GM19238 (cell line): Measurements from ENCODE around the gene IL1RN.

Experiments
- DNase-seq: peaks from one replicate; pipeline ENCODE4 v3.0.0; 2011; ENCODE audit warnings: low spot score; ENCODE audit not compliant: insufficient read length

IL1RN gene

DNA sequence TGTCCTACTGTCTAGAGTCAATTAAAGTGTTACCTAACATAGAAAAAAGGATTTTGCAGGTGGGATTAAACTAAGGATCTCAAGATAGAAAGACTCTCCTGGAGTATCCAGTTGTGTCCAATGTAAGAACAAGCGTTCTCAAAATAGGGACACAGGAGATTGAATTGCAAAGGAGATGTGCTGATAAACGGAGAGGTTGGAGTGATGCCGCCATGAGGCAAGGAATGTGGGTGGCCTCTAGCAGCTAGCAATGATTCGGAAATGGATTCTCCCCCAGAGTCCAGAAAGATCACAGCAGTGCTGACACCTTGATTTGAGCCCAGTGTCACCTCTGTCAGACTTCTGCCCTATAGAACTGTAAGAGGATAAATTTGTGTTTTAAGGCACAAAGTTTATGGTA, 24.1 kb upstream of the IL1RN start:
- DNase-seq = no peak

- DNase-seq = no peak
Measured at GRCh38 chr2:113104054-113104611, 23.3 kb upstream of the IL1RN start.

GRCh38 chr2:113105047-113105785, 22.2 kb upstream of the IL1RN start:
- no peak for DNase-seq

DNA sequence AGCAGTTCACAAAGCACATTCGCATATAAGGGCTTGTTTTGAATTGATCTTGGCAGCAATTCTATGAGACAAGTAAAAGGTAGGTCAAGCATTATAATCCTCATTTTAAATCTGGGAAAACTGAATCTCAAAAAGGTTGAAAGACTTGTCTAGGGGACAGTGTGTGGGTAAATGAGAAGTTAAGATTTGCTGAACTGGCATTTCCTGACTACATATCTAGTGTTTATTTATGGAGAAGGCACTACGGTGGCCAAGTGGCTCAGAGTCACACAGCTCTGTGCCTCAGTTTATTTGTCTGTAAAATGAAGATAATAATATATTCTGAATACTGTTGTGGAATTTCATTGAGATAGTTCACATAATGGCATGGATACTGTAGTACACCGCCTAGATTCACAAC, 16.3 kb upstream of the IL1RN start:
- DNase-seq = no peak

- no peak for DNase-seq
Measured at GRCh38 chr2:113111823-113112287, 15.5 kb upstream of the IL1RN start.

DNA sequence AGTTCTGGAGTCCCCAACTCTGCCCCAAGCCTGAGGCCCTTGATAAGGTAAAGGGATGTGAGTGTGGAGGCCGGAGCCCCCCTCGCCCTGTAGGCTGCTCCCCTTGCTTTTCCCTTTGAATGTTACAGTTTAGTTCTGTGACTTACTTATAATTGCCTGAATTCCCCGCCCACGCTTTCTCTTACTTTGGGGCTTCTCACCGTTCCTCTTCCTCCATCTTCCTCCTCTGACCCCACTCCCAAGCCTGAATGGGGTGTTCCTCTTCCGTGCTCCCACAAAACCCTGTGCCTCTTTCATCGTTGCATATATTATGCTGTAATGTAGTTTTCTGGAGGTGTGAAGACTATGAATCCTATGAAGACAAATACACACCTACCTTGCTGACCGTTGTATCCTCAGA, 15.0 kb upstream of the IL1RN start:
- no peak for DNase-seq

GRCh38 chr2:113112871-113113270, 14.5 kb upstream of the IL1RN start:
- DNase-seq = no peak

DNA sequence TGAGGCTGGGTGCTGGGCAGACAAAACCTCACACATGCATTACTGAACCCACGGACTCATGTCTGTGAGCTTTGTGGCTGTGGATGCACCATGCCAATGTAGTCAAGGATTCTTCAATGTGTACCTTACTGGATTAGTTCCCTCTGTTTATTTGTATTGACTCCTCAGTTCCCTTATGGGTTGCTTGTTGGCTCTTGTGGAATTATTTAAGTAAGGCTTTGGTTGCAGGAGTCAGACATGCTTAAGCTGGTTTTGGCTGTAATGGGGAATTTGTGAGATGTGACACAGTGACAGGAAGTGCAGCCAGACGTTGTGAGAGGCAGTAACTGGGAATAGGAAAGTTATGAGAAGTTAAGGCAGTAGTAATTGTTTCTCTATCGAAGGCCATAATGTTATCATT, 13.6 kb upstream of the IL1RN start:
- no peak for DNase-seq

DNA sequence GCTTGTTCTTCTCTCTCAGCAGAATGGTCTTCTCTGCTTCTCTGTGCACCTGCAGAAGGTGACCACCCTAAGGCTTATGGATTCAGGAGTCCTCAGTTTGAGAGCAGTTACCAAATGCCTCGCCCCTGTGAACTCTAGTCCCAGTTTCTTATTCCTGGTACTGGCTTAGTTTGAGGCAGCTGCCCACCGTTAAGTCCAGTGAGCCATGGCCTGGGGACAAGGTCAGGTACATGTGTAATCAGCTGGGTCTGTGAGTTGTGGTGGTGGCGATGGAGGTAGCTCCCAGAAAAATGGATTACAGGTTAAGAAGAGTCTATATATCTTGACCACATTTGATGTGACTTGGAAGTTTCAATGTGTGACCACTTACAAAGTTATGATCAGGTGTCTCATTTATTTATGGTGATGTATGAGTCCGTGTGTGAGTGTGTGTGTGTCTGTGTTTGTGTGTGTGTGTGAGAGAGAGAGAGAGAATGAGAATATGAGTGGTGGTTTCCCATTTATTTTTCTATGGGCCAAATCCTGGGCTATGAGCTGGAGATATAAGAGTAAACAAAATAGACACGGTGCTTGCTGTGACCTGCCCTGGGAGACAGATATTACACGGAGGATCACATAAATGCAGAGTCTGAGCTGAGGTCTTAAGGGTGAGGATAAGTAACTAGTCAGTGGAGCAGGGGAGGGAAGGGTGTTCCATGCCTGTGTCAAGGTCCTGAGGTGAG, 13.0 kb upstream of the IL1RN start:
- no peak for DNase-seq

- DNase-seq = no peak
Measured at GRCh38 chr2:113114996-113115395, 12.4 kb upstream of the IL1RN start.

- DNase-seq = no peak
Measured at GRCh38 chr2:113116100-113116958, 11.1 kb upstream of the IL1RN start.

DNA sequence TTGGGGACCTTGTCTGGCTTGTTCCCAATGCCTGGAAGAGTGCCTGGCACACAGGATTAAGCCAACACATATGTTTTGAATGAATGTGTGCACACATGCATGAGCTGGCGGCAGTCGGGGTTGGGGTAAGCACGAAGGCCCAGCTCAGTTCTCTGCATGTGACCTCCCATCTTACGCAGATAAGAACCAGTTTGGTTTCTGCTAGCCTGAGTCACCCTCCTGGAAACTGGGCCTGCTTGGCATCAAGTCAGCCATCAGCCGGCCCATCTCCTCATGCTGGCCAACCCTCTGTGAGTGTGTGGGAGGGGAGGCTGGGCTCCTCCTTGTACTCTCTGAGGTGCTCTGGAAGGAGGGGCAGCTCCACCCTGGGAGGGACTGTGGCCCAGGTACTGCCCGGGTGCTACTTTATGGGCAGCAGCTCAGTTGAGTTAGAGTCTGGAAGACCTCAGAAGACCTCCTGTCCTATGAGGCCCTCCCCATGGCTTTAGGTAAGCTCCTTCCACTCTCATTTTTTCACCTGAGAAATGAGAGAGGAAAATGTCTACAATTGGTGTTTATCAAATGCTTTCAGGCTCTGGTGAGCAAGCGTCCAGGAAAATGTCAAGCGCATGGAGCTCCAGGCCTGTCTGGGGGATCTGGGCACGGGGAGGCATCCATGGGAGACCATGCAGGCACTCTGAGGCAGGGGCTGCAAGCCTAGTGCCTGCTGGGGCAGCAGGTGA, 9.7 kb upstream of the IL1RN start:
- DNase-seq = no peak

DNA sequence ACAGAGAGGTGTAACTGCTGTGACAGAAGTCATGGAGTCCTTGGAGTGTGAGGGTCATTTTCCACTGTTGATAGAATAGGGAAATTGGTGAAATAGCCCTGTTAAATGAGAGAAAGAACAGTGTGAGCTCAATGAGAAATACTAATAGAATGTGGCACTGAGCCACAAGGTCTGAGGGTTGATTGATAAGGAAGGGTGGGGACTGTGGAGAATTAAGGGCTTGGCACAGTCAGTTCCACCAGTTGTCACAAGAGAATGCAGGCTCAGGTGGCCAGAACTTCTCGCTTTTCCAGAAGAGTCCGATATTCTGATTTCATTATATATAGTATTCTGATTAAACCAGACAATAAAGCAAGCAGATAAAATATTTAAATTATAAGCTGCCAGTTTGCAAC, 9.1 kb upstream of the IL1RN start:
- DNase-seq = no peak

DNA sequence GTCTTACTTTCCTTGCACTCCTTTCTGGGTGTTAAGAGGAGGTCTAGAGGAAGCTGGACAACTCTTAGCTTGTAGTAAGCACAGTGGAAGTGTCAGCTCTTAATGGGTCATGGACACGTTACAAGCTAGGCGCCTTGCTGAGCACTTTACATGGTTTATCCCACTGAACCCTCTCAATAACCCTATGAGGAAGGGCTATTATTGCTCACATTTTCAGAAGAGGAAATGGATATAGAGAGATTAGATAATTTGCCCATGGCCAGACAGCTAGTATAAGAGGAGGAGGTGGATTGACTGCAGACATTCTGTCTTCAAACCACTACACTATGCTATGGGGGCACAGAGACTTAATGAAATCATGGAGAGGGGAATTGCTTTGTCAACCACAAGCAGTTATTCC, 8.3 kb upstream of the IL1RN start:
- DNase-seq = no peak

GRCh38 chr2:113120861-113121260, 6.5 kb upstream of the IL1RN start:
- DNase-seq = no peak

DNA sequence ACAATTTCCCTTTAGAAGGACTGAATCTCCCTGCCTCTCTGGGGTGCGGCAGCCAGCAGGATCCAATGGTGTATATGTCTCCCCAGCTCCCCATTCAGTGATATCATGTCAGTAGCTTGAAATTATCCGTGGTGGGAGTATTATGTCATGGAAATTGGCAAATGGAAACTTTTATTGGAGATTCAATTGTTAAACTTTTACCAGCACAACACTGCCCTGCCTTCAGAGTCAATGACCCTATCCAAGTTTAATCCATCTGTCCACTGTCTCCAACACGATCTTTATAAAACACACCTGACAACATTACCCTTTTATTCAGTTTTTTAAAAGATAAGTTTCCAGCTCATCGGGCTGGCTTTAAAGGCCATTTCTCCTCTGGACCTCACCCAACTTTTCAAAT, 5.0 kb upstream of the IL1RN start:
- DNase-seq = no peak

- DNase-seq = no peak
Measured at GRCh38 chr2:113123726-113124125, 3.7 kb upstream of the IL1RN start.

DNA sequence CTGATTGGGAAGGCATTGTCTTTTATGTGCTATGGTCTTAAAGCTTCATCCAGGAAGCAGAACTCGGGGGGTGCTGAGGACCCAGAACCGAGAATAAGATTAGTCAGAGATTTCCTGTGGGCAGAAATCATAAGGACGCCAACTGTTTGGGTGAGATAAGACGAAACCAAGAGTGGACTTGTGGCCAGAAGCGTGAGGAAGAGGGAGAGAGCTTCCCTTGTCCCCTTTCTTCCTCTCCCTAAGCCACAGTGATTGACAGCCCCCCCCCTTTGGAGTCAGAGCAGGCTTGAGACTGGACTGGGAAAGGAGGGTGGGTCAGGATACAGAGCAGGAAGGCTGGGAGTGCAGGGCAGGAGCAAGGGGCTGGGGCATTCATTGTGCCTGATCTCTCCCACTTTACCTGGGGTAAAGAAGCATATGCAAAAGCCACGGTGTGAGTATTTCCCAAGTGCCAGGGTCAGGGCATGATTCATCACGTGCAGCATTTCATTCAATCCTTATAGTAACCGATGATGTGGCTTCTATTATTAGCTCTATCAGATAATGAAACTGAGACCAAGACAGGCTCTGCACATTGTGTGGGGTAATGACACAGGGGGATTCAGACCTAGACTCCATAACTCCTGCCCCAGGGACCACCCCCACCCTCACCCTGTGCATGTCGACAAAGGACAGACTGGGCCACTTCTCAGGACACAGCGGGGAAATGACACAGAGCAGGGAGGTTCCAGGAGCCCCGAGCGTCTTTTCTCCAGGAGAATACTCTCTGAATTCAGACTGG, 3.0 kb upstream of the IL1RN start:
- peak; percentile 27 for DNase-seq

DNA sequence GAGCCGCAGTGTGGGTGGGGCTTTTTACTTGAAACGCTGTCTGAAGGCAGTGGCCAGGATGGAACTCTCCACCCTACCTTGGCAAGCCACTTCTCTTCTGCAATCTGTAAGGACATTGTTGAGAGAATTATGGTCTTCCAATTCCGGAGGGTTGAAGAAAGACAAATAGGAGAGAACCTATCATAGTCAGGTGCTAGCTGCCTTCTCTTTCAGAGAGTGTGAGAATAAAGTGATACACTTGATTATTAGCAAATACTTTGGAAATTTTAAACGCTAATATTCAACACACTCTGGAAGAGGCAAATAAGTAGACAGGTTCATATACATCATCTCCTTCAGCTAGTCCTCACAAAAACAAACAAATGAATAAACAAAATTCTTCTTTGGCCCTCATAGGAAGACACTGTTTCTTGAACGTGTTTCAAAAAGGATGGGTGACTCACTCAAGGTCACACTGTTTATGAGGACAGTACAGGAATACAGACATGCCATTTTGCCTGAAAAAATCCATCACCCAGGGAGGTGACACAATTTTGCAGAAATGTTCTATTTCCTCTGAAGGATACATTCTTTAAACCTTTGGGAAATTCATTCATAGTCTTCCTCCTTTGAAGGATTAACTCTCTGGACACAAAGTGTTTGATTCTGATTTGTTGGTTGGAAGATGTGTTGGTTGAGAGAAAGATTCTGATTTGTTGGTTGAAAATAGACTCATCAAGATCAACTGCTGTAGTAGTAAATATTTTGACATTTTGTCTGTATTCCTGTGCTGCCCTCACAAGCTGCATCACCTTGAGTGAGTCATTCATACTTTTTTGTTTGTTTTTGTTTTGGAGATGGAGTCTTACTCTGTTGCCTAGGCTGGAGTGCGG, 2.2 kb upstream of the IL1RN start:
- DNase-seq = no peak
